ENCODE results near the gene ARVCF. TPM values are rescaled to one million over a fixed set of nuclear protein-coding genes. Genes with fewer than 3 reads are reported as not detected.

Gene ARVCF
- total and polyA plus RNA-seq, 9 of the 15 experiments (the other 6 are each of a cell fraction or from before 2014, with no cell fraction given) = 0.03 to 97.4 (median 15.6) TPM

DNA sequence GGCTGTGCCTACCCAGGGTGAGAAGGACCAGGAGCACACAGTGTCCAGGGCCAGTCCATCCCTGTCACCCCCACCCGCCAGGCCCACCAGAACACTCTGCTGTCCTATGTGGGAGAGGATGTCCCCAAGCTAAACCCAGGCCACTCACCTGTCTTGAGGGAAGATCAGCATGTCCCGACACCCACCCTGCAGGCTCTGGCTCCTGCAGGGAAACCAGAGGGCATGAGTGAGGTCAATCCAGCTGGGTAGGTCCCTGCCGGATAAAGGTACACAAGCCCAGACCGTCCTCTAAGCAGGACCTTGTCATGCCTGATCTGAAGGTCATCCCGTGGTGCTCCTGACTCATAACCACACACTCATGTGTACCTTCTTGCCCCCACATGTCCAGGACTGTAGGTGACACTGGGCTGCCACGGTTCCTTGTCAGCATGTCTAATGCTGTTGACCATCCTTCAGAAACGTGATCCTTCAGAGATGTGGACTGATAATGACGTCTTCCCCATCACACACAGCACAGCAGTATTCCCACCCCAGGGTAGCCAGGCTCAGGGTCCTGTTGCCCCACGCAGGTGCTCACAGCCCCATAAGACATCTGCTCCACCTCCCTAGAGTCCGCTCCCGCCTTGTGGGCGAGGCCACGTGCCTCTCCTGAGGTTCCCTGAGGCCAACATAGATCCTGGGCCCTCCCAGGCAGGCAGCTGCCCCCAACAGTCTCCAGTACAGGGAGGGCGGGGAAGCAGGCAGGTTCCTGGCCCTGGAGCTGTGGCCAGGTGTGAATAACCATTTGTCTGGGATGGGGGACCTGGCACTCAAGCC is 6.1 kb downstream of the ARVCF start (continued):
- TF ChIP-seq ZNF280A (IDR thresholded peaks at IDR 0.05; ENCODE audit: low read depth, partially characterized antibody) (no peak), ZNF444 (CRISPR knock-in tag; IDR thresholded peaks at IDR 0.05) (no peak), NFRKB (IDR thresholded peaks at IDR 0.05; ENCODE audit: low read depth) (no peak), CBX3 (IDR thresholded peaks at IDR 0.05; ENCODE audit: borderline replicate concordance in 1 of 2, low read length in 2 of 2) (no peak), PYGO2 (tag; IDR thresholded peaks at IDR 0.05) (no peak)
- TF ChIP-seq, protein P1, sequence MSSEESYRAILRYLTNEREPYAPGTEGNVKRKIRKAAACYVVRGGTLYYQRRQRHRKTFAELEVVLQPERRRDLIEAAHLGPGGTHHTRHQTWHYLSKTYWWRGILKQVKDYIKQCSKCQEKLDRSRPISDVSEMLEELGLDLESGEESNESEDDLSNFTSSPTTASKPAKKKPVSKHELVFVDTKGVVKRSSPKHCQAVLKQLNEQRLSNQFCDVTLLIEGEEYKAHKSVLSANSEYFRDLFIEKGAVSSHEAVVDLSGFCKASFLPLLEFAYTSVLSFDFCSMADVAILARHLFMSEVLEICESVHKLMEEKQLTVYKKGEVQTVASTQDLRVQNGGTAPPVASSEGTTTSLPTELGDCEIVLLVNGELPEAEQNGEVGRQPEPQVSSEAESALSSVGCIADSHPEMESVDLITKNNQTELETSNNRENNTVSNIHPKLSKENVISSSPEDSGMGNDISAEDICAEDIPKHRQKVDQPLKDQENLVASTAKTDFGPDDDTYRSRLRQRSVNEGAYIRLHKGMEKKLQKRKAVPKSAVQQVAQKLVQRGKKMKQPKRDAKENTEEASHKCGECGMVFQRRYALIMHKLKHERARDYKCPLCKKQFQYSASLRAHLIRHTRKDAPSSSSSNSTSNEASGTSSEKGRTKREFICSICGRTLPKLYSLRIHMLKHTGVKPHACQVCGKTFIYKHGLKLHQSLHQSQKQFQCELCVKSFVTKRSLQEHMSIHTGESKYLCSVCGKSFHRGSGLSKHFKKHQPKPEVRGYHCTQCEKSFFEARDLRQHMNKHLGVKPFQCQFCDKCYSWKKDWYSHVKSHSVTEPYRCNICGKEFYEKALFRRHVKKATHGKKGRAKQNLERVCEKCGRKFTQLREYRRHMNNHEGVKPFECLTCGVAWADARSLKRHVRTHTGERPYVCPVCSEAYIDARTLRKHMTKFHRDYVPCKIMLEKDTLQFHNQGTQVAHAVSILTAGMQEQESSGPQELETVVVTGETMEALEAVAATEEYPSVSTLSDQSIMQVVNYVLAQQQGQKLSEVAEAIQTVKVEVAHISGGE (CRISPR knock-in tag; IDR thresholded peaks at IDR 0.05) = no peak; a peak in 1 of 6 replicates

Measured in K562 (cell line).